Heart left ventricle (tissue), 13 donors: ENCODE data around the gene PTBP3.

Experiments used
- POLR2A ChIP-seq, 2 donors: fragments of 450-650 bp; IDR thresholded peaks; one replicate each; pipeline ENCODE4 v1.6.1; 2017; ENCODE audit warnings: antibody characterized with exemption in 2 of 2, mild to moderate bottlenecking in 2 of 2, moderate library complexity in 2 of 2
- TF ChIP-seq, protein P1 (sequence below), 12 donors: fragments of 200-600 bp; sonication (generic) in 4 of 12; IDR thresholded peaks; one replicate each; pipeline versions ENCODE4 v1.5.0 to v1.8.0; 2018 to 2022; ENCODE audit warnings: antibody characterized with exemption in 12 of 12, mild to moderate bottlenecking in 5 of 12
- donor health status: ischemic (EF 13 %, LVEDD 7.1; RV severe dilation, severe dysfunction).
- donor health status: DM: no; HTN: yes; CAD: no.
- donor health status: DM: no; HTN: no; CAD: no.
- donor health status: ischemic (EF 25% LVEDD 6.9; RV normal size, moderate dysfunction).
- donor health status: ischemic (EF 25% LVEDD 5.7; RV mildly dilated, moderate dysfunction).
- donor health status: ischemic (EF 35%, LVEDD 5.7; RV mildly dilated, moderate dysfunction).
- donor health status: nonischemic (EF 11% LVEDD 7.7; RV severe dilation, severe dysfunction).
- donor health status: DM: yes; HTN: yes; CAD: no.
- donor health status: PGD.
- donor health status: ischemic (EF 29% LVEDD 5.4; RV normal size, mild dysfunction).
- donor health status: nonischemic (EF 23%, LVEDD 6.1; RV moderate dilation, normal function).

DNA sequence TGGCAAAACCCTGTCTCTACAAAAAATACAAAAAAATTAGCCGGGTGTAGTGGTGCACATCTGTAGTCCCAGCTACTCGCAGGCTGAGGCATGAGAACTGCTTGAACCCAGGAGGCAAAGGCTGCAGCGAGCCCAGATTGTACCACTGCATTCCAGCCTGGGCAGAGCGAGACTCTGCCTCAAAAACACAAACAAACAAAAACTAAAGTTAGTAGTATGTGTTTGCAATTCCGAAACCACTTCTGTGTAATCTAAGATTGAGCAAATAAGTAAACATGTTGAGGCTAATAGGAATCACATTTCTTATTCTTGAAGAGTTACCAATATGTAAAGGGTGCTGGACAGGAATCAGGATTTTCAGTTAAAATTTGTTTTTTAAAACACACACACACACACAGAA is 88.3 kb downstream of the PTBP3 start:
- TF ChIP-seq, protein P1, sequence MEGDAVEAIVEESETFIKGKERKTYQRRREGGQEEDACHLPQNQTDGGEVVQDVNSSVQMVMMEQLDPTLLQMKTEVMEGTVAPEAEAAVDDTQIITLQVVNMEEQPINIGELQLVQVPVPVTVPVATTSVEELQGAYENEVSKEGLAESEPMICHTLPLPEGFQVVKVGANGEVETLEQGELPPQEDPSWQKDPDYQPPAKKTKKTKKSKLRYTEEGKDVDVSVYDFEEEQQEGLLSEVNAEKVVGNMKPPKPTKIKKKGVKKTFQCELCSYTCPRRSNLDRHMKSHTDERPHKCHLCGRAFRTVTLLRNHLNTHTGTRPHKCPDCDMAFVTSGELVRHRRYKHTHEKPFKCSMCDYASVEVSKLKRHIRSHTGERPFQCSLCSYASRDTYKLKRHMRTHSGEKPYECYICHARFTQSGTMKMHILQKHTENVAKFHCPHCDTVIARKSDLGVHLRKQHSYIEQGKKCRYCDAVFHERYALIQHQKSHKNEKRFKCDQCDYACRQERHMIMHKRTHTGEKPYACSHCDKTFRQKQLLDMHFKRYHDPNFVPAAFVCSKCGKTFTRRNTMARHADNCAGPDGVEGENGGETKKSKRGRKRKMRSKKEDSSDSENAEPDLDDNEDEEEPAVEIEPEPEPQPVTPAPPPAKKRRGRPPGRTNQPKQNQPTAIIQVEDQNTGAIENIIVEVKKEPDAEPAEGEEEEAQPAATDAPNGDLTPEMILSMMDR (IDR thresholded peaks at IDR 0.05): no peak
- TF ChIP-seq POLR2A (IDR thresholded peaks at IDR 0.05): no peak
